ENCODE data around the gene ITIH4. TPM values are rescaled to one million over a fixed set of nuclear protein-coding genes. Genes with fewer than 3 reads are reported as not detected.

ITIH4 gene
- total and polyA plus RNA-seq, 2 donors (not counting 1 experiment from before 2014, with no cell fraction given), result 21.5 to 38.5 TPM

DNA sequence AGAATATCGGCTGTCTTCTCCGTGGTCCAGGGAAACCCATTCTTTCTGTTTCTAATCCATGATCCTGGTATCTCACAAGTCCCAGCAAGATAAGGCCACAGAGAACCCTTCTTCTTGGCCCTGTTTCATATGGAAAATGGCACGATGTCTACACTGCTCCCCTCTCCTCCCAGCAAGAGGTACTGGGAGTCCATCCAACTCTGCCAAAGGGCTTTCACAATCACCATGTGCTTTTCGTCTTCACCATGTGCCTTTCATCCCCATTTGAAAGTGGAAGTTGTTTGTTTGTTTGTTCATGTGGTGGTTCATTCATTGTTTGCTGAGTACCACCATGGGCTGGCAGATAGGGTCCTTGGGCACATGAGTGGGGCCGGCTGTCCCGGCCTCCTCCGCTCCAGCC, 30.4 kb downstream of the ITIH4 start:
- DNase-seq (no peak), ATAC-seq (ENCODE audit: low read depth) (no peak)
- no peaks in the 10 kb centered on the region for H3K79me2 ChIP-seq (ENCODE audit: control insufficient read depth, insufficient read depth, low read length)
- 100% methylated on average over 6 of the region's 7 CpGs for WGBS (ENCODE audit: insufficient coverage)
- intact Hi-C loops (cut with micrococcal nuclease), result no loop called here
- H4K20me1 ChIP-seq (ENCODE audit: control insufficient read depth, insufficient read depth, low read length, poor library complexity, severe bottlenecking), result no peaks in the 10 kb centered on the region
- H3K27ac Mint-ChIP-seq, result no peak overlapping the region
- no peak overlapping the region for H3K9ac ChIP-seq (ENCODE audit: low read length)
- no peak for TF ChIP-seq EZH2 (IDR thresholded peaks at IDR 0.05; ENCODE audit: borderline replicate concordance, insufficient read depth, low read depth, low read length, poor library complexity, severe bottlenecking)
- TF ChIP-seq, protein P1, sequence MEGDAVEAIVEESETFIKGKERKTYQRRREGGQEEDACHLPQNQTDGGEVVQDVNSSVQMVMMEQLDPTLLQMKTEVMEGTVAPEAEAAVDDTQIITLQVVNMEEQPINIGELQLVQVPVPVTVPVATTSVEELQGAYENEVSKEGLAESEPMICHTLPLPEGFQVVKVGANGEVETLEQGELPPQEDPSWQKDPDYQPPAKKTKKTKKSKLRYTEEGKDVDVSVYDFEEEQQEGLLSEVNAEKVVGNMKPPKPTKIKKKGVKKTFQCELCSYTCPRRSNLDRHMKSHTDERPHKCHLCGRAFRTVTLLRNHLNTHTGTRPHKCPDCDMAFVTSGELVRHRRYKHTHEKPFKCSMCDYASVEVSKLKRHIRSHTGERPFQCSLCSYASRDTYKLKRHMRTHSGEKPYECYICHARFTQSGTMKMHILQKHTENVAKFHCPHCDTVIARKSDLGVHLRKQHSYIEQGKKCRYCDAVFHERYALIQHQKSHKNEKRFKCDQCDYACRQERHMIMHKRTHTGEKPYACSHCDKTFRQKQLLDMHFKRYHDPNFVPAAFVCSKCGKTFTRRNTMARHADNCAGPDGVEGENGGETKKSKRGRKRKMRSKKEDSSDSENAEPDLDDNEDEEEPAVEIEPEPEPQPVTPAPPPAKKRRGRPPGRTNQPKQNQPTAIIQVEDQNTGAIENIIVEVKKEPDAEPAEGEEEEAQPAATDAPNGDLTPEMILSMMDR (IDR thresholded peaks at IDR 0.05), result no peak
- H3K9me3 Mint-ChIP-seq (ENCODE audit: insufficient read depth), result no peaks in the 10 kb centered on the region
- CTCF ChIA-PET, result interaction anchor here (1.3 kb wide), 1 partner anchor 16 kb away, joined by 3 read pairs; no protein-coding TSS in a partner anchor
- no peaks in the 10 kb centered on the region for H3K4me1 Mint-ChIP-seq
- no peak overlapping the region for H2AFZ ChIP-seq (ENCODE audit: insufficient read depth, low read depth, low read length, poor library complexity, severe bottlenecking)
- no peaks in the 10 kb centered on the region for H3K27me3 ChIP-seq (replicated peaks in 1 of 4; ENCODE audit: control extremely low read depth in 1 of 4, control insufficient read depth in 3 of 4, insufficient read depth in 4 of 4, low read length in 3 of 4)
- H3K27ac ChIP-seq (ENCODE audit: low read length in 2 of 2), result no peak overlapping the region
- H3K4me1 ChIP-seq (ENCODE audit: control insufficient read depth in 2 of 2, insufficient read depth in 2 of 2, low read length in 2 of 2), result no peaks in the 10 kb centered on the region
- no peaks in the 10 kb centered on the region for H3K36me3 ChIP-seq (replicated peaks in 1 of 2; ENCODE audit: control extremely low read depth in 1 of 2, control insufficient read depth in 1 of 2, extremely low read depth in 1 of 2, insufficient read depth in 2 of 2, low read length in 1 of 2)
- H3K9me3 ChIP-seq (ENCODE audit: control extremely low read depth in 1 of 3, control insufficient read depth in 2 of 3, insufficient read depth in 1 of 3, low read length in 2 of 3), result peaks cover 0 to 3% (median 0%) of the 10 kb centered on the region in 3 donors
- H3K4me2 ChIP-seq (replicated peaks; ENCODE audit: low read depth, low read length, poor library complexity, severe bottlenecking), result no peak overlapping the region
- H3K27me3 Mint-ChIP-seq, result no peaks in the 10 kb centered on the region
- H3K4me3 ChIP-seq (ENCODE audit: control extremely low read depth in 1 of 5, extremely low read depth in 1 of 5, insufficient read depth in 1 of 5, low read depth in 2 of 5, low read length in 4 of 5), result no peak overlapping the region
- no peak overlapping the region for H3K4me3 Mint-ChIP-seq
- POLR2A ChIA-PET, result no interaction called here

DNA sequence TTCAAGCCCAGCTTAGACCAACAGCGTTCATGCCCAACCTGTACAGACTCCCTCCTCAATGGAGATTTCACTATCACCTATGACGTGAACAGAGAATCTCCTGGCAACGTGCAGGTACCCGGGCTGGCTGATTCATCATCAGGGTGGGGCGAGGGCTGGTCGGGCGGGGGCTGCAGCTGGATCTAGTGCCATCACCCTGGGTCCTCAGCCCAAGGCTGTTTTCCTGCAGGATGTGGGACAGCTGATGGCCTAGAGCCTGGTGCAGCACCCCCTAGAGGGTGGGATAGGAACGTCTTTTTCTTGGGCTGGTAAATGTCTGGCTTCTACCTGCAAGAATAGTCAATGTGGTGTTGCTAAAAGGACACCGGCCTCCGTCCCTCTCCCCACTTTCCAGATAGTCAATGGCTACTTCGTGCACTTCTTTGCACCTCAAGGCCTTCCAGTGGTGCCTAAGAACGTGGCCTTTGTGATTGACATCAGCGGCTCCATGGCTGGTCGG, 31.4 kb downstream of the ITIH4 start:
- no peak overlapping the region for H3K9ac ChIP-seq (ENCODE audit: low read length)
- Mint-ChIP-seq H3K4me1 (no peaks in the 10 kb centered on the region), H3K9me3 (ENCODE audit: insufficient read depth) (no peaks in the 10 kb centered on the region), H3K27me3 (no peaks in the 10 kb centered on the region), H3K27ac (no peak overlapping the region), H3K4me3 (no peak overlapping the region)
- POLR2A ChIA-PET, result no interaction called here
- H3K27ac ChIP-seq (ENCODE audit: low read length in 2 of 2), result no peak overlapping the region
- no peak overlapping the region for H2AFZ ChIP-seq (ENCODE audit: insufficient read depth, low read depth, low read length, poor library complexity, severe bottlenecking)
- no peaks in the 10 kb centered on the region for H3K27me3 ChIP-seq (replicated peaks in 1 of 4; ENCODE audit: control extremely low read depth in 1 of 4, control insufficient read depth in 3 of 4, insufficient read depth in 4 of 4, low read length in 3 of 4)
- H4K20me1 ChIP-seq (ENCODE audit: control insufficient read depth, insufficient read depth, low read length, poor library complexity, severe bottlenecking), result no peaks in the 10 kb centered on the region
- H3K9me3 ChIP-seq (ENCODE audit: control extremely low read depth in 1 of 3, control insufficient read depth in 2 of 3, insufficient read depth in 1 of 3, low read length in 2 of 3), result peaks cover 0 to 3% (median 0%) of the 10 kb centered on the region in 3 donors
- no peak overlapping the region for H3K4me3 ChIP-seq (ENCODE audit: control extremely low read depth in 1 of 5, extremely low read depth in 1 of 5, insufficient read depth in 1 of 5, low read depth in 2 of 5, low read length in 4 of 5)
- H3K4me2 ChIP-seq (replicated peaks; ENCODE audit: low read depth, low read length, poor library complexity, severe bottlenecking), result no peak overlapping the region
- H3K4me1 ChIP-seq (ENCODE audit: control insufficient read depth in 2 of 2, insufficient read depth in 2 of 2, low read length in 2 of 2), result no peaks in the 10 kb centered on the region
- ATAC-seq (ENCODE audit: low read depth), result peak; percentile 36
- TF ChIP-seq EZH2 (IDR thresholded peaks at IDR 0.05; ENCODE audit: borderline replicate concordance, insufficient read depth, low read depth, low read length, poor library complexity, severe bottlenecking), result no peak
- TF ChIP-seq, protein P1 (IDR thresholded peaks at IDR 0.05), result peak; percentile 63
- WGBS (ENCODE audit: insufficient coverage), result 76% methylated on average over 14 of the region's 14 CpGs
- intact Hi-C loops (cut with micrococcal nuclease), result loop anchor here (1.0 kb wide), 1 partner anchor 57 kb away; no protein-coding TSS in a partner anchor
- DNase-seq, result peak; percentile 37
- H3K36me3 ChIP-seq (replicated peaks in 1 of 2; ENCODE audit: control extremely low read depth in 1 of 2, control insufficient read depth in 1 of 2, extremely low read depth in 1 of 2, insufficient read depth in 2 of 2, low read length in 1 of 2), result no peaks in the 10 kb centered on the region
- CTCF ChIA-PET, result interaction anchor here (1.1 to 1.6 kb wide), 3 partner anchors 17 to 56 kb away, joined by 3 to 6 read pairs (median 3); no protein-coding TSS in a partner anchor
- no peaks in the 10 kb centered on the region for H3K79me2 ChIP-seq (ENCODE audit: control insufficient read depth, insufficient read depth, low read length)

All from B cell (primary cell).